Hindlimb muscle (tissue), 1 donor: ENCODE measurements around the gene ESPNL. TPM values are rescaled to one million over a fixed set of nuclear protein-coding genes. Genes with fewer than 3 reads are reported as not detected.

Source experiments
- DNase-seq: peaks from one replicate; pipeline ENCODE4 v3.0.0-alpha.2; 2013
- polyA plus RNA-seq: library from polyadenylated mRNA; unstranded; fragments of 120-200 nt; gene quantifications from one replicate; pipeline ENCODE4 v1.2.1, GENCODE V29; 2013; ENCODE audit not compliant: insufficient read length

ESPNL gene
- polyA plus RNA-seq, 1 donor = 1.2 TPM

DNA sequence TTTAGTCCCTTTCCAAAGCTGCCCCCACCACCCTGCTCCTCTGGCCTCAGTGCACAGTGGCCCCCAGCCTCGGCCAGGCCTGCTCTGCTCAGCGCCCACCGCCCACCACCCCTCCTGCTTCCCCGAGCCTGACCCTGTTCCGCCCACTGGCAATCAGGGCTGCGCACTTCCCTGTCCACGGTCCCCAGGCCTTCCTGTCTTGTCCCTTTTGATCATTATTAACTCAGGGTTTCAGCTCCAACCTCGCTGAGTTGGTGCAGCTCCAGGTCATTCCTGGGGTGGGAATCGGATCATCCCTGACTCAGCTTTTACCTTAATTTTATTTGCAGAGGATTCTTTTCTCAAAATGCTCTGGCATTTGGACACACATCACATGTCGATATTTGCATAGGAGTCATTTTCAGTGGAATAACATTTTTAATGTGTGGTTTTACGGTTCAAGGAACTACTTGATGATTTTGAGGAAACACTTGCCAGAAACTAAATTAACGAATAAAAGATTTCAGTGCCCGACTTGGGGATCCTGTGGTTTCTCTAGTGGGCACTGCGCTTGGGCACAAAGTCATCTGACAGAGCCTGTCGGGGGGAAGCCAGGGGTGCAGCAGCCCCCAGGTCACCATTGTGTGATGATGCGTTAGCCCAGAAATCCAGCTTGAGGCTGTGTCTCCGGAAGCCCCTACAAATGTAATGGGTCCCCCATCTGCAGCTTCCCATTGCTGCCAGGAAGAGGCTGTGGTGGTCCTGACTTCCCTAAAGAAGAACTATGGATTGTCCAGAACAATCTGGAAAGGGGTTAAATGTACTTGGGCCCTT is 1.0 kb upstream of the ESPNL start:
- no peak for DNase-seq

DNA sequence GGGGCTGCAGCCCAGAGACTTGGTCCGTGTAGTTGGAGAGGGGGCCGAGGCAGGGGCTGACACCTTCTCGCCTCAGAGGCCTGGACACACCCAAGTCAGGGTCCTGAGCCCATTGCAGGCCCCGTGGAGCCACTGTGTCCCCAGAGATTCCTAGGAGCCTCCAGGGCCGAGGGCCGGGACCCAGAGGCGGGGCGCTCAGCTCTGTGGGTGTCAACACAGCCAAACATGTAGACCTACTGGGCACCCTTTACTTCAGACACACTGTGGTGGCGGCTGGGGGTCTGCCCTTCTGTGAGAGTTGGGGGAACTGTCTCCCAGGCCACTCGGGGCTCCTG is 459 bp upstream of the ESPNL start:
- DNase-seq = no peak

DNA sequence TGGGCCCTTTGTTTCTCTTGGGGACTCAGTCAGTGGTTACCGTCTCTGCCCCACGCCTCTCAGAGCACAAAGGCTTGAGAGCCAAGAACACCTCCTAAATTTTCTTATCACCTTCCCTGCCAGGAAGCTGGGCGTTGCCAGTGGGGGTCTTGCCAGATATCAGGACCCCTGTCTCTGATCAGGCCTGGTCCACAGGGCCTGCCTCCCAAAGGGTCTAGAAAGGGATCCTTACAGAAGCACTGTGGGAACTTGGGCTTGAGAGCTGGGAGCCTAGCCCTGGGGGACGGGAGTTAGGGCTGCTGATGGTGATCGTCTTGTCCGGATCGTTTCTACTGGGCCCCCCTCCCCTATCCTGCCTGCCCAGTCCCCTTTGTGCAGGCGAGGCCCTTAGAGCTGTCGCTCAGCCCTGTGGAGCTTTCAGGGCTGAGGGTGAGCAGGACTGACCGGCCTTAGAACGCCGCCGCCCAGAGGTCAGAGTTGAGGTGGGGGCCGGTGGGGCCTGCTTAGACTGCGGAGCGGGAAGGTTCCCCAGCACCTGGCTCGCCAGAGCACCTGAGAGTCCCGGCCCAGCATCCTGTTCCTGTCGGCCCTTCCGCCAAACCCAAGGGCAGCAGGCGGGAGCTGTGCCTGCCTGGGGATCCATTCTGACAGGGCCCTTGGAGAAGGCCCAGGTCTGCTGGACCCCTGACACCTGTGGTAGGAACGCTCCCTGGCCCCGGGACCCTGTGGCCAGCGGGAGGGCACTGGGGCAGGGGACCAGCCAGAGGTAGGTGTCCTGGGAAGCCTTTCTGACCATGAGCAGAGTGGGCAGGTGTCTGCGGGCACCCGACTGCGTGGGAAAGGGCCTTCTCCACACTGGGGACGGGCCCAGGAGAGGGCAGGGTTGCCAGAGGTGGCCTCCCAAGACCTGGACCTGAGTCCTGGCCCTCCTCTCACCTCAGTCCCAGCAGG is 956 bp downstream of the ESPNL start:
- no peak for DNase-seq

DNA sequence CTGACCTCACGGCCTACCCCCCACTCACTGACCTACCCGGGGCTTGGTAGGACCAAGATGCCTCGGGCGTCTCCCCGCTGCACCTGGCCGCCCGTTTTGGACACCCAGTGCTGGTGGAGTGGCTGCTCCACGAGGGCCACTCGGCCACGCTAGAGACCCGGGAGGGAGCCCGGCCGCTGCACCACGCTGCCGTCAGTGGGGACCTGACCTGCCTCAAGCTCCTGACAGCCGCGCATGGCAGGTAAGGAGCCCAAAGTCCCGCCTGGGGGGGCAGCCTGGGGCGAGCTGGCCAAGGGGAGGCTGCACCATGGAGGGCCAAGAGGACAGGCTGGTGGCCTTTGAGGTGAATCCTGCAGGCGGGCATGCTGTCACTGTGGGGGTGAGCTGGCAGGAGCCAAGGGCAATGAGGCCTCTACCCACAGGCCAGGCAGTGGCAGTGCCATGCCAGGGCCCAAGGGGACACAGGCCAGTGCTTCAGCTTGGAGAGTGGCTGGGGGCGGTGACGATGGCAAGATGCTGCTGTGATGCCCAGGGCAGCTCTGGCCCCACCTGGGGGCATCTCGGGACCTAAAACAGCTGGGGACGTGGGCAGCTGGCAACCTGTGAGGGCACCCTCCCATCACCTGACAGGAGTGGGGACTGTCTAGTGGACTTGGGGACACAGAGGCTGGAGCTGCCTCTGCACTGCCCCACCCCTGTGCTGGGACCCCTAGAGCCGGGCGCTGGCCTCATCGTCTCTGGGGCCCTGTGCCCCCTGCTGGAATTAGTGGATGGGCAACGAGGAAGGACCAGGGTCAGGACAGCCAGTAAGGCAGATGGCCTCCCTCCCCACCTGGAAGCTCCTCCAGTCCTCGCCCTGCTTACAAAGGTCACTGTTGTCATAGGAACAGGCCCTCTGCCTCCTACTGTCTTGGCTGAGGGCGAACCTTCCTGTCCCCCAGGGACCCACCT is 2.0 kb downstream of the ESPNL start:
- no peak for DNase-seq

DNA sequence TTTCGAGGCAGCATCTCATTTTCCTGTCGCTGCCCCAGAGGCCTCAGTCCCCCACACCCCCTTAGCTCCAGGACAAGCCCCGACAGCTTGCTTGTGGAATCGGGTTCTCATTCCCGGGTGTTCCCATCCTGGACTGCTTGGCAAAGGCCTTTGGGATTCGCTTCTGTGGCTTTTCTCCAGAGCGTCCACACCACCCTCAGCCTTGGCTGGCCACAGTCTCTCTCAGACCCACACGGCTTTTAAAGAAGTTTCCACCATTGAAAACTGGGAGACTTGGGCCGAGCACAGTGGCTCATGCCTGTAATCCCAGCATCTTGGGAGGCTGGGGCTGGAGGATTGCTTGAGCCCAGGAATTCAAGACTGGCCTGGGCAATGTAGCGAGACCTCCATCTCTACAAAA is 2.7 kb downstream of the ESPNL start:
- DNase-seq = no peak

DNA sequence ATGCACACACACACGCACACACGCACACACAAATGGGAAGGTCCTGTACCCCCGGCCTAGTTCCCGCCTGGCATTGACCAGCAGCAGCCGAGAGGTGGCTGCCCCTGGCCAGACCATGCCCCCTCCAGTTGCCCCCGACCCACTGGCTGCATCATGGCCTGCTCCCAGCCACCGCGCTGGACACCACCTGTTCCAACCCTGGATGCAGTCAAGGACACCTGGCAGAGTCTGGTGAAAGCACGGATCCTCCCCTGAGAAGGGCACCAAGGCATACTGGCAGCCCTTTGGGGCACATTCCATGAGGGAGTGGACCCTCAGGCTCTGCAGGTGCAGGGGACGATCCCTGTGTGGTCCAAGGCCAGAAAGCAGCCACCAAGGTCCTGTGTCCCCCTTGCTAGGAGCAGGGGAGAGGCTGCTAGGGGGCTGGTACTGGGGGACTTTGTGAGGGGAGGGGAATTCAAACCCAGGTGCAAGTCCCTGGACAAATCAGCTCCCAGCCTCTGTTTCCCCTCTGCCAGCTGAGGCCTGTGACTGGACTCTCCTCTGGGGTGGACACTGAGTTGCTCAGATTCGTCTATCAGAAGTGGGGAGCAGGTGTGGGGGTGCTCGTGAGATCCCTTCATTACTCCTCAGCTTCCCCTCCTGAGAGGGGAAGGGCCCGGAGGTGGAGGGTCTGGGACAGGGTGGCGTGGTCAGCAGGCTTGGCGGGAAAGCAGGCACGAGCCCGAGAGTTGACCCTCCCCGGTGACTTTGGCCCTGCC is 3.5 kb downstream of the ESPNL start:
- DNase-seq = no peak

DNA sequence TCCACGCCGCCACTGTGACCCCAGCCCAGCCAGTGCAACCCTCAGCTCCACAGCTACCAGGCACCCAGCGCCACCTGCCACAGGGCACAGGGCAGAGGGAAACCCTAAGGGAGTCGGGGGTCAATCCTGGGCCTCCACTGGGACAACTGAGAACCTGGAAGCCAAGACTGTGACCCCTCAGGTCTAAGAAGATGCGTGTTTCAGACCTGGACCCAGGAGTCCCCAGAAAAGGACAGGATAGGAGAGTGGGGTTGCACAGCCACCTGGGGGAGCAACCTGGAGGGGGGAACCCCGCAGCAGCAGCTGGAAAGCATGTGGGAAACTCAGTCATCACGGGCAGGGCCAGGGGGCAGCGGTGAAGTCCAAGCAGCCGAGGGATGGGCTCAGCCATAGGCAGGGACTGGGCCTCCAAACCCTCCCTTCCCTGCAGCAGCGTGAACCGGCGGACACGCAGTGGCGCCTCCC is 4.1 kb downstream of the ESPNL start:
- no peak for DNase-seq

DNA sequence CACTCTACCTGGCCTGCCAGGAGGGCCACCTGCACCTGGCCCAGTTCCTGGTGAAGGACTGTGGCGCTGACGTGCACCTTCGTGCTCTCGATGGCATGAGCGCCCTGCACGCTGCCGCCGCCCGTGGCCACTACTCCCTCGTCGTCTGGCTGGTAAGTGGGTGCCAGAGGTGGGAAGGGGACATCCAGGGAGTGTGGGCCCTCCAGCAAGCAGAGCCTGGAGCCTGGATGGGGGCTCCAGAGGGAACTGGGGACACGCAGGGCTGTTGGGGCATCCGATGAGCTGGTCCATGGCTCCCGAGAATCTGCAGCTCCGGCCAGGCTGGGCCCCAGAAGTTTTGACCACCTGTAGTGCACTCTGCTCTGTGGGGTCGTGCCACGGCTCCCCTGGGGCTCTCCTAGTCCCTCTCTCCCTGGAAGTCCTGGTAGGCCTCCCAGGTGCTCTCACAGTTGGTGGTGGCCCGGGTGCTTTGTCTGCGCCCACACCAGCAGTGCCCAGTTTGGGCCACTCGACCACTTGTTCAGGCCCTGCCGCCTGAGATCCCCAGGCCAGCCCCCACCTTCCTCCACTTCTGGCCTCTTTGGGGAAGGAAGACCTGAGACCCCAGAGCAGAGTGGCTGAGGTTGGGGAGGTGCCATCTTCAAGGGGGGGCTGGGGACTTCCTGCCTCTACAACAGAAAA is 4.7 kb downstream of the ESPNL start:
- DNase-seq = no peak

DNA sequence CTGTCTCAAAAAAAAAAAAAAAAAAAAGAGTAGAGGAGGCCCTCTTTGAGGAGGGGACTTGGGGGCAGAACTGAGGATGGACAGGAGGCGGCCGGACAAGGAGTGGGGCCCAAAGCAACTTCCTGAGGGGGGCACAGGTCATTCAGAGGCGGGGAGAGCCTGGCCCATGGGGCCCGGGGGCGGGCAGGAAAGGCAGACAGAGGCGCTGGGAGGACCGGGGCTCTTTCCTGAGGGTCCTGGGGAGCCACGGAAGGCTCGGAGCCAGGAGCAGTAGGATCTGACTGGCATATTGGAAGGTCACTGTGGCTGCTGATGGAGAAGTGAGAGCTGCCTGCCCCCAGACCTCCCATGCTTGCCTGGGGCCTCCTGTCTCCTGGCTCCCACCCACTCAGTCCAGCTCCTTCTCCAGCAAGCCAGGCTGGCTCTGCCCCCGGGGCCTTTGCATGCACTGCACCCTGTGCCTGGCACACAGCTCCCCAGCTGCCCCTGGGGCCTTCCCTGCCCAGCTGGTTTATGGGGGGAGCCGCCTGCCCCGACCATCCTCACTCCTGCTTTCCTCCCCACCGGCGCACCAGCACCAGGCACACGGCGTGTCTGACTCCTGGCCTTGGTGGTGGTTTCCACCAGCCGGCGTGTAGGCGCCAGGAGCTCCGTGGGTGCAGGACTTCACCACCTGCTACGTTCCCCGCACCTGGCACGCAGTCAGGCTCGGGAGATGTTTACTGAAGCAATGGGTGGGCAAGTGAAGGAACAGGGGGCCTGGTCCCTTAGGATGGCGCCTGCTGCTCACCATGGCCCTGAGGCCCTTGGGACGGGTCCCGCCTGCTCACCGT is 5.6 kb downstream of the ESPNL start:
- no peak for DNase-seq

DNA sequence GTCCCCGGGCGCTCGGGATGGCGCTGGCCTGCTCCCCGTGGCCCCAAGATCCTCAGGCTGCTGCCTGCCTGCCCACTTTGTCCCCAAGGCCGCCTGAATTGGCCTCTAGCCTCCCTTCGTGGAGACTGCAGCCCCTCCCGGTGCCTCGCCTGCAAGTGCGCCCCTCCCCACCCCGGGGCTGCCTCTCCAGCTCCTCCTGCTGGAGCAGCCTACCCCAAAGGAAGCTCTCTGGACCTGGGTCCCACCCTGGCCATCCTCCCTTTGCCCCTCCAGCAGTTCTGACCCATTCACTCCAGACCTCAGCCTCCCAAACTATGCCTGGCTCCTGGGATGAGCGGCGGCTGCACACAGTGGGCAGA is 6.2 kb downstream of the ESPNL start:
- DNase-seq = no peak

DNA sequence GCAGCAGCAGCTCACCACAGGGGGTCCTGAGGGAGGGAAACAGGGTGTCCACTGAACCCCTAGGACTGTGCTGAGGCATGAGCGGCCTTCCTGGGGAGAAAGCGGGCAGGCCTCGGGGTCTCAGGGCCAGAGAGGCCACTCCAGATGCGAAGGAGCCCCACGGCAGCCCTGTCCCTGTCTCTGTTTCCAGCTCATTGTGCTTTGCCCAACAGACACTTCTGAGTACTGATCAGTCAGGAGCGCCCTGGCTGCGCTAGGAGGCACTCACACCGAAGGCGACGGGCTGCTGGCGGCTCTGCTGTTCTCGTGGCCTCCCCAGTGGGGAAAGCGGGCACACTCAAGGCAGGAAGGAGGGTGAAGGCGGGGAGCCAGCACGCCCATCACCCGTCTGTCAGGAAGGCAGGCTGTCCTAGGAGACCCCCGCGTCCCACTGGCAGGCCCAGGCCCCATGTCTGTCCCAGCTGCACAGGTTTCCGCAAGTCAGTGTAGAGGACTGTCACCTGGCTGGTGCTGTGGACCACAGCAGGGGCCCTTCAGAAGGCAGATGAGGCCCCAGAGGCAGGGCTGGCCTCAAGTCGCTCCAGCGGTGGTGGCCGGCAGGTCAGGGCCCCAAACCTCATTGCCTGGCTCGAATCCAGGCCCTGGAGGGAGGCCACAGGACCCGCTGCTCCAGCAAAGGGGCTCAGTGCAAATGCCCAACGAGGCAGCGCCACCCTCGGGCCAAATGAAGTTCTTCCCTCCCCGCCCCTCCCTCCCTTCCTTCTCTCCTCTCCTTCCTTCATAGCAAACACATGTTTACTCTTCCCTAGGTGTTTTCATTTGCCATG is 6.8 kb downstream of the ESPNL start:
- DNase-seq = no peak

DNA sequence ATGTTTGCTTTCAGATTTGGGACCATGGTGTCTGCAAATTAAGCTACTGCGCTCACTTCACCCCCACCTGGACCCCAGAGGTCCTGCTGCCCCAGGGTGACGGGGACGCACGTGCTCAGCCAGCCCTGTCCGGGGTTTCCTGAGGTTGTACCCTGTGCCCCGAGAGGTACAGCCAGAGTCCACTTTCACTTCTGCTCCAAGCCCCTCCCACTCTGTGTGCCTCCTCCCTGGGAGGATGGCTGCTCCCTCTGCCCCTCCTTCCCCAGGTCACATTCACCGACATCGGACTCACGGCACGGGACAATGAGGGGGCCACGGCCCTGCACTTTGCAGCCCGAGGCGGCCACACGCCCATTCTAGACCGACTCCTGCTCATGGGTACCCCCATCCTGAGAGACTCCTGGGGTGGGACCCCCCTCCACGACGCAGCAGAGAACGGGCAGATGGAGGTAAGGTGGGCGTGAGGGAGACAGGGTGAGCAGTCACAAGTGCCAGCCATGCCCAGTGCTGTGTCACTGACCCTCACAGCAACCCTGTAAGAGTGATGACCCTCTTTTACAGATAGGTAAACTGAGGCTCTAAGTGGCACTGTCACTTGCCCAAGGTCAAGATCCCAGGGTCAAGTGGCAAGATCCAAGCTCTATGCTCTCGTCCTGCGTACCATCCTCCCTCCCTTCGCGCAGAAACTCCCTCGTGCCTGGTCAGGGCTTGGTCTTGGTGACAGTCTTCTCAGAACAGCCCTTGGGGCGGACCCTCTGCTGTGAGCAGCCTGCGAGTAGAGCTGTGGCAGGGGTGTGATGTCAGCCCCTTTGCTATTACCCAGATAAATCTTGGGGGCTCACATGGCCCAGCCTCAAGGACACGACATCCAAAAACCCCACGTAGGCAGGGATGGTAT is 7.6 kb downstream of the ESPNL start:
- DNase-seq = no peak

DNA sequence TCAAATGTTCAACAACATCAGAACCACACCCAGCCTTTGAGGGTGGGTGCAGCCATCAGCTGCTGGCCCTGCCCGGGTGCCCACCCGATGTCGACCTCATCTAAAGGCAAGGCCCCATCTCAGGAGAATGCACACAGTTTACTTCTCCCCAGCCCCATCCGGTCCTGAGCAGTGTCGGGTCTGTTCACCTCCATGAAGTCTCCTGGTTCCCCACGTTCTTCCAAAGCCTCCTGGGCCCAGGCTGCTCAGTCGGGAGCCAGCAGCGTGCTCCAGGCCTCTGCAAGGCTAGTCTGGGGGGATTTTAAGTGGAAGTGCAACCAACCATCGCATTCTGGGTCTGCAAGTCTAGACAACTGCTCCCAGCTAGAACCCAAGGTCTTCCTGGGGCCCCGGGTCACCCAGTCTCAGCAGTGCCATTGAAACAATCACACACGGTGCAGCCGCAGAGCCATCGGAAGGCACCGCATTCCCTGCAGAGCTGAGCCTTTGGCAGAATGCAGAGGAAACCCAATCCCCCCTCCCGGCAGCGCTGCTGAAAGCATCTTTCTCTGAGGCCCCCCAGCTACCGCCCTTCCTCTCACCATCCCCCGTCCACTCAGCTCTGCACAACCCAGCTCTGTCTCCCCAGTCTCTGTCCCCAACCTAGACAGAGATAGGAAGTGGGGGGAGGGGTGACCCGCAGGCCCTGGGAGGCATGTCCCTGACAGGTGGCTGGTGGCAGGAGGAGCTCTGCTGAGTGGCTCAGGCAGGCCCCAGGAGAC is 8.5 kb downstream of the ESPNL start:
- DNase-seq = no peak

DNA sequence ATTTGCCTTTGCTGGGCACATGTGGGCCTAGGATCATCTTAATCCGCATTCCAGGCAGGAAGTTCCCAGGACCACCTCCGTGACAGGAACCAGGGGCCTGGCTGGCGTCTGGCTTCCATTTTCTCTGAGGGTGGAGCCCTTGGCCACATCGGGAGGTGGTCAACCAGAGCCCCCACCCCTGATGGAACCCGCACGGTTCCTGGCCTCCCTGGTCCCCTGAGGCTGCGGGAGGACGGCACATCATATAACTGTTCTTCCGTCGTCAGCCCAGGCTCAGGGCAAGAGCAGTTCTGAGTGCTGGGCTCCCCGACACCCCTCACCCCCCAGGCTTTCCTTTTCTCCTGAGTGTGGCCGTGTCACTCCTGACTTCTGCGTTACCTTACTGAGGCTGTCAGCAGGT is 13.5 kb downstream of the ESPNL start:
- DNase-seq = no peak

DNA sequence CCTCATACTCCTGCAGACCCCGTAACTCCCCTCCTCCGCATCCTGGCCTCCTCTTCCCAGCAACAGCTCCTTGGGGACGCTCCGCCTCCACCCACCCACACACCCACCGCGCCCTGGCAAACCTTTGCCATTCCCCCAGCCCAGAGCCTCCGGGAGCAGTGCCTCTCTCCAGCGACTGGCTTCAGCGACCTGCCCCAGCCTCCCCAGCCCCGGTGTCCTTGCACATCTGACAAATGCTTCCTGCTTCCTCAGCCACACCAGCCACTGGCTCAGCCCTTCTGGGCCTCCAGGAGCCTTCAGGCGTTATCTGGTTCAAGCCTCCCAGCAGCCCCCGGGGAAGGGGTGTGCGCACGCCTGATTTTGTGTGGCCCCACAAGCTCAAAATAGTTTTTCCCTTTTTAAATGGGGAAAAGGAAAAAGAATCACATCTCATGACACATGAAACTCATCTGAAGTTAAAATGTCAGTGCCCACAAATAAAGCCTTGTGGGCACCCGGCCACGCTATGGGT is 14.2 kb downstream of the ESPNL start:
- DNase-seq = no peak

DNA sequence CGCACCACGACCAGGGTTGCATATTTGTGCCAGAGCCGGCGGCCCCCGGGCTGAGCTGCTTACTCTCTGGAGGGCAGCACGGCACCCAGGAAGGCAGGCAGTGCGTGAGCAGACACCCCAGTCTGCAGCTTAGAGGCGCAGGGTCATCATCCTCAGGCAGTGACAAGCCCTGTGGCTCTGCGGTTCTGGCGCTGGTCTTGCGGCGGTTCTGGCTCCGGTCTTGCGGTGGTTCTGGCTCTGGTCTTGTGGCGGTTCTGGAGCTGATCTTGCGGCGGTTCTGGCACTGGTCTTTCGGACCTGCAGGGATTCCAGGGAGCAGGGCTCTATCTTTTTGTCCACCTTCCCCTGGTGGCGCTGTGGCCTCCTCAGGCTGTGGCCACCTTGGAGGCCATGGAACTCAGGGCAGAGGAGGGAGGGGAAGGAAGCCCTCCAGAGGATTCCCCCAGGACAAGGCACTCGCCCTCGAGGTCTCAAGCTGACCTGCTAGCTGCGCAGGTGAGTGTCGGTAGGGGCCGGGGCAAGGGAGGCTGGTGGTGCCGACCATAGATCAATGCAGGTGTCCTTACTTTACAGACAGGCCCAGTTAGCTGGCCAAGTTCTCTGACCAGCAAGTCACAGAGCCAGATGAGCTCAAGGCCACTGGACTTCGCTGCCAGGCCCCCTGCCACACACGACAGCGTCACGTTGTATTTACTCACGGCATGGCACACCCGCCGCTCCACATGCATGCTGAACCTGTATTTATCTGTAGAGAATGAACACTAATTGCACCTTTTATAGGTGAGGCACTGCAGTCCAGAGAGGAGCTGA is 14.9 kb downstream of the ESPNL start:
- DNase-seq = no peak
